K562 (cell line): ENCODE results near the gene ACOT7.

Source experiments
- ESRRB ChIP-seq: fragments of 250-450 bp; sonication (Bioruptor Pico); IDR thresholded peaks from 2 replicates; pipeline ENCODE4 v1.5.0; 2020; ENCODE audit warnings: mild to moderate bottlenecking, moderate library complexity, borderline replicate concordance
- EZH2 ChIP-seq: IDR thresholded peaks from 2 replicates; pipeline ENCODE4 v1.6.1; 2012; ENCODE audit warnings: low read depth, mild to moderate bottlenecking, inconsistent platforms, low read length, borderline replicate concordance
- HNRNPL ChIP-seq: fragments of 200-400 bp; formaldehyde crosslinking; IDR thresholded peaks from 2 replicates; pipeline ENCODE4 v1.6.1; 2017; ENCODE audit warnings: low read depth, mild to moderate bottlenecking, low read length
- POLR2A ChIP-seq: fragments of 450-650 bp; conservative IDR thresholded peaks from 2 replicates; pipeline ENCODE4 v1.6.1; 2016
- RBM22 ChIP-seq: fragments of 200-400 bp; formaldehyde crosslinking; IDR thresholded peaks from 2 replicates; pipeline ENCODE4 v1.6.1; 2018; ENCODE audit warnings: low read length, low read depth; ENCODE audit not compliant: poor library complexity, severe bottlenecking
- TF ChIP-seq, protein P1 (sequence below), 3 experiments: IDR thresholded peaks in 2 of 3; conservative IDR thresholded peaks in 1 of 3; 2 replicates each; pipeline ENCODE4 v1.5.1; 2011 to 2012; ENCODE audit warnings: low read length in 3 of 3, mild to moderate bottlenecking in 3 of 3, control low read depth in 2 of 3, improper control_type of control experiment in 1 of 3, inconsistent platforms in 1 of 3, low read depth in 1 of 3, mixed read lengths in 1 of 3, moderate library complexity in 1 of 3; ENCODE audit not compliant: insufficient read depth in 2 of 3

DNA sequence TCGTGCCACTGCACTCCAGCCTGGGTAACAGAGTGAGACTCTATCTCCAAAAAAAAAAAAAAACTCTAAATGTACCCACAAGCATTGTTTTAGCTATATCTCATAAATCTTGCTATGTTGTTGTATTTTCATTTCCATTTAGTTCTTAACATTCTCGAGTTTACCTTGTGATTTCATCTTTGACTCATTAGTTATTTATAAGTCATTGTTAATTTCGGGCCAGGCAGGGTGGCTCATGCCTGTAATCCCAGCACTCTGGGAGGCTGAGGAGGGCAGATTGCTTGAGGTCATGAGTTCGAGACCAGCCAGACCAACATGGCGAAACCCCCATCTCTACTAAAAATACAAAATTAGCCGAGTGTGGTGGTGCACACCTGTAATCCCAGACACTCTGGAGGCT is 14.5 kb upstream of the ACOT7 start:
- TF ChIP-seq, protein P1, sequence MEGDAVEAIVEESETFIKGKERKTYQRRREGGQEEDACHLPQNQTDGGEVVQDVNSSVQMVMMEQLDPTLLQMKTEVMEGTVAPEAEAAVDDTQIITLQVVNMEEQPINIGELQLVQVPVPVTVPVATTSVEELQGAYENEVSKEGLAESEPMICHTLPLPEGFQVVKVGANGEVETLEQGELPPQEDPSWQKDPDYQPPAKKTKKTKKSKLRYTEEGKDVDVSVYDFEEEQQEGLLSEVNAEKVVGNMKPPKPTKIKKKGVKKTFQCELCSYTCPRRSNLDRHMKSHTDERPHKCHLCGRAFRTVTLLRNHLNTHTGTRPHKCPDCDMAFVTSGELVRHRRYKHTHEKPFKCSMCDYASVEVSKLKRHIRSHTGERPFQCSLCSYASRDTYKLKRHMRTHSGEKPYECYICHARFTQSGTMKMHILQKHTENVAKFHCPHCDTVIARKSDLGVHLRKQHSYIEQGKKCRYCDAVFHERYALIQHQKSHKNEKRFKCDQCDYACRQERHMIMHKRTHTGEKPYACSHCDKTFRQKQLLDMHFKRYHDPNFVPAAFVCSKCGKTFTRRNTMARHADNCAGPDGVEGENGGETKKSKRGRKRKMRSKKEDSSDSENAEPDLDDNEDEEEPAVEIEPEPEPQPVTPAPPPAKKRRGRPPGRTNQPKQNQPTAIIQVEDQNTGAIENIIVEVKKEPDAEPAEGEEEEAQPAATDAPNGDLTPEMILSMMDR (IDR thresholded peaks at IDR 0.05 in 2 of 3, conservative IDR thresholded peaks at IDR 0.05 in 1 of 3; ENCODE audit: insufficient read depth in 2 of 3, low read depth in 1 of 3, low read length in 3 of 3) = no peak
- TF ChIP-seq EZH2 (no peak), HNRNPL (no peak), RBM22 (no peak), POLR2A (no peak), ESRRB (CRISPR knock-in tag) (no peak)
